IPS-18c (cell line): ENCODE measurements around the gene NPIPB6.
"Not testable (repeated sequence)": the region's sequence is repeated elsewhere in the genome, so short reads cannot be mapped to it uniquely, and the experiment has no call there.

Source experiments
- H3K4me3 ChIP-seq: 2 replicates; pipeline ENCODE4 v1.7.0; 2013; ENCODE audit warnings: low read depth, mild to moderate bottlenecking, low read length, moderate library complexity; ENCODE audit not compliant: insufficient read depth
- H3K9me3 ChIP-seq: one replicate; pipeline ENCODE4 v1.6.1; 2013; ENCODE audit warnings: mild to moderate bottlenecking, low read length, moderate library complexity; ENCODE audit not compliant: control insufficient read depth, insufficient read depth

NPIPB6 gene

GRCh38 chr16:28363408-28363807 is at the start of gene NPIPB6:
Gene NPIPB6, minus strand, starts transcription at chr16:28363508. Its CDS starts 686 bp downstream, at chr16:28362822.
- not testable (repeated sequence) for H3K9me3 ChIP-seq, H3K4me3 ChIP-seq

- not testable (repeated sequence) for H3K4me3 ChIP-seq, H3K9me3 ChIP-seq
These were observed 40.1 kb upstream of the NPIPB6 start, which contains the start of gene EIF3CL for GRCh38 chr16:28403220-28404072. Gene EIF3CL, minus strand, starts transcription at chr16:28403841. Its CDS starts 223 bp downstream, at chr16:28403618.

GRCh38 chr16:28392054-28392453 is 28.7 kb upstream of the NPIPB6 start:
- H3K4me3 ChIP-seq, result not testable (repeated sequence)

GRCh38 chr16:28382177-28382867 is 19.0 kb upstream of the NPIPB6 start:
- not testable (repeated sequence) for H3K4me3 ChIP-seq, H3K9me3 ChIP-seq

More at GRCh38 chr16:28392054-28392453, 28.7 kb upstream of the NPIPB6 start:
- not testable (repeated sequence) for H3K9me3 ChIP-seq

- not testable (repeated sequence) for H3K9me3 ChIP-seq, H3K4me3 ChIP-seq
These were observed 14.5 kb upstream of the NPIPB6 start for GRCh38 chr16:28377822-28378221.

GRCh38 chr16:28377108-28377625 is 13.9 kb upstream of the NPIPB6 start:
- H3K9me3 ChIP-seq, H3K4me3 ChIP-seq: not testable (repeated sequence)

- not testable (repeated sequence) for H3K9me3 ChIP-seq, H3K4me3 ChIP-seq
These were observed 11.8 kb upstream of the NPIPB6 start for GRCh38 chr16:28375115-28375514.

GRCh38 chr16:28374281-28374680 is 11.0 kb upstream of the NPIPB6 start:
- H3K4me3 ChIP-seq, H3K9me3 ChIP-seq: not testable (repeated sequence)

- not testable (repeated sequence) for H3K9me3 ChIP-seq, H3K4me3 ChIP-seq
These were observed 4.6 kb upstream of the NPIPB6 start for GRCh38 chr16:28367926-28368325.

GRCh38 chr16:28364268-28365173 is 1.2 kb upstream of the NPIPB6 start:
- not testable (repeated sequence) for H3K9me3 ChIP-seq, H3K4me3 ChIP-seq

GRCh38 chr16:28362600-28362999 is 708 bp downstream of the NPIPB6 start:
- not testable (repeated sequence) for H3K9me3 ChIP-seq, H3K4me3 ChIP-seq

- H3K9me3 ChIP-seq, H3K4me3 ChIP-seq: not testable (repeated sequence)
These were observed 25.1 kb downstream of the NPIPB6 start for GRCh38 chr16:28338230-28338629.

GRCh38 chr16:28336940-28337710 is 26.2 kb downstream of the NPIPB6 start:
- H3K4me3 ChIP-seq, H3K9me3 ChIP-seq: not testable (repeated sequence)

- H3K4me3 ChIP-seq, H3K9me3 ChIP-seq: not testable (repeated sequence)
These were observed 27.6 kb downstream of the NPIPB6 start for GRCh38 chr16:28335678-28336077.

- not testable (repeated sequence) for H3K4me3 ChIP-seq, H3K9me3 ChIP-seq
These were observed 30.7 kb downstream of the NPIPB6 start for GRCh38 chr16:28332632-28333031.

- not testable (repeated sequence) for H3K4me3 ChIP-seq, H3K9me3 ChIP-seq
These were observed 32.3 kb downstream of the NPIPB6 start for GRCh38 chr16:28330981-28331380.

GRCh38 chr16:28330232-28330631 is 33.1 kb downstream of the NPIPB6 start:
- not testable (repeated sequence) for H3K4me3 ChIP-seq, H3K9me3 ChIP-seq
